Upper lobe of left lung (tissue), 4 donors: ENCODE measurements around the gene NEB.

Experiments used
- CTCF ChIP-seq, 6 experiments: fragments of 450-650 bp in 4 of 6; fragments of 200-600 bp in 2 of 6; sonication (generic) in 2 of 6; IDR thresholded peaks; one replicate each; pipeline ENCODE4 v1.5.1; 2016 to 2019; ENCODE audit warnings: antibody characterized with exemption in 6 of 6
- EP300 ChIP-seq, 4 donors: sonication (generic); formaldehyde crosslinking; IDR thresholded peaks; one replicate each; pipeline ENCODE4 v1.5.1; 2017; ENCODE audit warnings: antibody characterized with exemption in 4 of 4, control low read depth in 2 of 4
- POLR2AphosphoS5 ChIP-seq, 2 donors: sonication (generic); formaldehyde crosslinking; IDR thresholded peaks; one replicate each; pipeline ENCODE4 v1.5.1; 2017; ENCODE audit warnings: antibody characterized with exemption in 2 of 2

GRCh38 chr2:151678849-151679248 is 55.4 kb downstream of the NEB start:
- TF ChIP-seq CTCF (IDR thresholded peaks at IDR 0.05) = no peak
- TF ChIP-seq POLR2AphosphoS5 (IDR thresholded peaks at IDR 0.05) = no peak
- no peak for TF ChIP-seq EP300 (IDR thresholded peaks at IDR 0.05)
